GM06990 (cell line): ENCODE measurements around the gene NUP188.

Experiments
- DNase-seq: peaks from one replicate; pipeline ENCODE4 v3.0.0-alpha.2; 2011; ENCODE audit not compliant: insufficient read length; ENCODE audit errors: extremely low read depth
- H3K27me3 ChIP-seq: replicated peaks from 2 replicates; pipeline ENCODE4 v1.6.0; 2011; ENCODE audit warnings: low read length; ENCODE audit not compliant: control insufficient read depth, insufficient read depth
- H3K36me3 ChIP-seq: 2 replicates; pipeline ENCODE4 v1.5.1; 2011; ENCODE audit warnings: low read length; ENCODE audit not compliant: control insufficient read depth, insufficient read depth
- H3K4me3 ChIP-seq: replicated peaks from 2 replicates; pipeline ENCODE4 v1.5.1; 2011; ENCODE audit warnings: low read depth, mild to moderate bottlenecking, control low read depth, low read length
- CTCF ChIP-seq: IDR thresholded peaks from 2 replicates; pipeline ENCODE4 v1.5.1; 2011; ENCODE audit warnings: low read length, control low read depth, mild to moderate bottlenecking, inconsistent platforms; ENCODE audit not compliant: insufficient read depth, poor library complexity, severe bottlenecking

Gene NUP188

GRCh38 chr9:128901822-128902221 is 45.7 kb upstream of the NUP188 start:
- DNase-seq, result no peak
- Histone ChIP-seq H3K4me3 (no peak overlapping the region), H3K27me3 (no peaks in the 10 kb centered on the region), H3K36me3 (peaks cover 2% of the 10 kb centered on the region)
- no peak for TF ChIP-seq CTCF

- H3K27me3 ChIP-seq, result no peaks in the 10 kb centered on the region
- H3K36me3 ChIP-seq, result peaks cover 4% of the 10 kb centered on the region
- H3K4me3 ChIP-seq, result peak overlapping the region; percentile 11; the same call in 1 of the 2 replicates
- no peak for TF ChIP-seq CTCF
- peak; percentile 76 for DNase-seq
Measured at GRCh38 chr9:128902351-128903078, 45.0 kb upstream of the NUP188 start.

- peaks cover 8% of the 10 kb centered on the region for H3K36me3 ChIP-seq
- no peak for DNase-seq
- no peak overlapping the region for H3K4me3 ChIP-seq
- no peak for TF ChIP-seq CTCF
- no peaks in the 10 kb centered on the region for H3K27me3 ChIP-seq
Measured at GRCh38 chr9:128903079-128903461, 44.4 kb upstream of the NUP188 start.

- no peak for TF ChIP-seq CTCF
- no peak overlapping the region for H3K4me3 ChIP-seq
Measured at GRCh38 chr9:128903871-128904620, 43.5 kb upstream of the NUP188 start.

GRCh38 chr9:128905964-128906363 is 41.5 kb upstream of the NUP188 start:
- Histone ChIP-seq H3K36me3 (peaks cover 19% of the 10 kb centered on the region), H3K27me3 (no peaks in the 10 kb centered on the region), H3K4me3 (no peak overlapping the region)
- no peak for DNase-seq
- TF ChIP-seq CTCF, result no peak

More at GRCh38 chr9:128903871-128904620, 43.5 kb upstream of the NUP188 start:
- DNase-seq, result no peak
- H3K36me3 ChIP-seq, result peaks cover 13% of the 10 kb centered on the region
- H3K27me3 ChIP-seq, result no peaks in the 10 kb centered on the region
